ENCODE data around the gene KRT71.

- TF ChIP-seq EZH2 (IDR thresholded peaks at IDR 0.05; ENCODE audit: low read length, unreplicated experiment), result no peak
- TF ChIP-seq CTCF (conservative IDR thresholded peaks at IDR 0.05; ENCODE audit: low read depth, low read length), result no peak
- no peak for TF ChIP-seq EZH2phosphoT487 (IDR thresholded peaks at IDR 0.05; ENCODE audit: borderline replicate concordance, low read length)
Observed at GRCh38 chr12:52528641-52529143, 24.3 kb downstream of the KRT71 start.
